Colon (tissue), 2 donors: ENCODE measurements around the gene CLDN10.
"Not testable (repeated sequence)": the region's sequence is repeated elsewhere in the genome, so short reads cannot be mapped to it uniquely, and the experiment has no call there.

ENCODE experiments used
- FAIRE-seq: peaks from 2 replicates; lab custom pipeline; 2012; peaks lifted over from hg19 to GRCh38; lab: Jason Lieb, UNC
- donor health status: control.
- donor health status: control.

The CLDN10 gene, protein sequence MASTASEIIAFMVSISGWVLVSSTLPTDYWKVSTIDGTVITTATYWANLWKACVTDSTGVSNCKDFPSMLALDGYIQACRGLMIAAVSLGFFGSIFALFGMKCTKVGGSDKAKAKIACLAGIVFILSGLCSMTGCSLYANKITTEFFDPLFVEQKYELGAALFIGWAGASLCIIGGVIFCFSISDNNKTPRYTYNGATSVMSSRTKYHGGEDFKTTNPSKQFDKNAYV

DNA sequence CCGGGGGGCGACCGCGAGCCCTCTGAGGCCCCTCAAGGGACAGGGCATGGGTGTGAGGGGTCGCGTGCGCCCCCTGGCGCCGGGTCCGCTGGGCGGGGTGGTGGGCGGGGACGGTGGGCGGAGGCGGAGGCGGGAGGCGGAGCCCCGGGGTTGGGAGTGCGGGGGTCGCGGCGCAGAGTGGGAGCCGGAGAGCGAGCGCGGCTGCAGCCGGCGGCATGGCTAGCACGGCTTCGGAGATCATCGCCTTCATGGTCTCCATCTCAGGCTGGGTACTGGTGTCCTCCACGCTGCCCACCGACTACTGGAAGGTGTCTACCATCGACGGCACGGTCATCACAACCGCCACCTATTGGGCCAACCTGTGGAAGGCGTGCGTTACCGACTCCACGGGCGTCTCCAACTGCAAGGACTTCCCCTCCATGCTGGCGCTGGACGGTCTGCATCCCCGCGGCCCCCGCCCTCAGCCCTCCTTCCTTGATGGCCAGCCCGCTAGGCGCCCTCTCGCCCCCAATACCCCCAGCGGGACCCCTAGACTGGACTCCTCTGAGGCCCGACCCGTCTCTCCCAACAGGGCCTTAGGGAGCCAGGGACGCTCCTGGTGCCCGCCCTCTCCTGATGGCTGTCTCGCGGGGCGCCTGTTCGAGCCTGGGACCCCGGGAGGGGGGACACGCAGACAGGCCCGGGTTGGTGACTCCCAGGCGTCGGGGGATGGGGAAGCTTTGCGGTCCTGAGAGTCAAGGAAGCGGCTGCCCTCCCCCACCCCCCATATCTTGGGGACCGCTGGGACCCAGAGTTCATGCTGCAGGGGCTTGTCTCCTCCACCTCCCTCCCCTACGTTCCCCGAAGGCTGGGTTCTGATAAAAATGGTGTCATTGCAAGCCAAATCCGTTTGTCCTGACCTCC is at the start of gene CLDN10:
Gene CLDN10 (plus strand): TSS at position 182 of the 903 bp plus-strand sequence. CDS start 34 bp downstream, at position 216.
- FAIRE-seq, result no peak

DNA sequence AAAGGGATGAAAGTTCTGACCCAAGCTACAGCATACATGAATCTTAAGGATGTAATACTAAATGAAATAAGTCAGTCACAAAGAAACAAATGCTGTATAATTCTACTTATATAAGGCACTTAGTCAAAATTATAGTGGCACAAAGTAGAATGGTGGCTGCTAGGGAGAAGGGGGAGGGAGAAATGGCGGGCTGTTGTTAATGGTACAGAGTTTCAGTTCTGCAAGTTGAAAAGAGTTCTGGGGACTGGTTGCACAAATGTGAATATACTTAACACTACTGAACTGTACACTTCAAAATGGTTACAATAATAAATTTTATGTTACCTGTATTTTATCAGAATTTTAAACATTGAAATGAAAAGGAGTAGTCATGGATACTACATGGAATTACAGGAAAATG is 48.9 kb upstream of the CLDN10 start:
- no peak for FAIRE-seq

DNA sequence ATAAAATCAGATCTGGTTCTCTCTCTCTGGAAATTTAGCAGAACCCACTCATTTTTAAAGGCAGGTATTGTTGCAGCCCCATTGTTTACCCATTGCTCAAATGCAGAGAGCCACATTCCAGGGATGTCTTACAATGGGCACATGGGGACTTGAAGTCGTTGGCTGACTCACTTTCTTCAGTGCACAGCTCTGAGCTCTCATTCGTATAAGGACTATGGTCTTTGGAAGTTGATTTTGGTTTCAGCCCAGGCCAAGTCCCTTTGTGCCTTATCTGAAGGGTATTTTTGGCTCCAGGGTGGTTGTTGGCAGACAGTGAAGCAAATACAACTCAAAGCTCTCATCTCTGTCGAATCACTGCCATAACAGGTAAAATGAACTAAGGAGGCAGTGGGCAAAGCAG is 47.3 kb upstream of the CLDN10 start:
- FAIRE-seq, result no peak

DNA sequence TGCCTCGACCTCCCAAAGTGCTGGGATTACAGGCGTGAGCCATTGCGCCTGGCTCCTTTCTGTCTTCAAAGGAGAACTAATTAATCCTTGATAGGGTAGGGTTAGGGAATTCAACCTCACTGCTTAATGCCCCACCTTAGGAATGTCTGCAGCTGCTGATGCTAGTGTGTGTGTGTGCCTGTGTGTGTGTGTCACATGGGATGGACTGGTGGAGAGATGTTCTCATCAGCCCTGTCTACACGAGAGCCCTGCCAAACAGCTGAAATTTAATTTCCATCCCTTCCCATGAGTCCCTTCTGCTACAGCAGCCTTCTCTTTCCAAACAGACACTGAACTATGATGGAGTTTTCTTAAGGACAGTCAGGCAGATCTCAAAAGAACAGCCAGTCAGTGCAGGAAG is 46.5 kb upstream of the CLDN10 start:
- no peak for FAIRE-seq

DNA sequence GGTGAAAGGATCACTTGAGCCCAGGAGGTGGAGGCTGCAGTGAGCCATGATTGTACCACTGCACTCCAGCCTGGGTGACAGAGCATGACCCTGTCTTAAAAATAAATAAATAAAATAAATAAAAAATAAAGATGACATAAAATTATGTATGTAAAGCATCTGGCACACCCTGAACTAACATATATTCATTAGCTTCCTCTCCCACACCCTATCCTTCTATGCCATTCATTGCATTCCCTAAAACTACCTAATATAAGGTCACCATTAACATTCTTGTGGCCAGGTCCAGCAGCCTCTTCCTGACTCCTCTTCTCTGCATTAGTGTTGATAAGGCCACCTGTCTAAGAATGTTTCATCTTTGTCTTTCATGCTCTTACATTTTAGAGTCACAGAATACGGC is 44.5 kb upstream of the CLDN10 start:
- no peak for FAIRE-seq

DNA sequence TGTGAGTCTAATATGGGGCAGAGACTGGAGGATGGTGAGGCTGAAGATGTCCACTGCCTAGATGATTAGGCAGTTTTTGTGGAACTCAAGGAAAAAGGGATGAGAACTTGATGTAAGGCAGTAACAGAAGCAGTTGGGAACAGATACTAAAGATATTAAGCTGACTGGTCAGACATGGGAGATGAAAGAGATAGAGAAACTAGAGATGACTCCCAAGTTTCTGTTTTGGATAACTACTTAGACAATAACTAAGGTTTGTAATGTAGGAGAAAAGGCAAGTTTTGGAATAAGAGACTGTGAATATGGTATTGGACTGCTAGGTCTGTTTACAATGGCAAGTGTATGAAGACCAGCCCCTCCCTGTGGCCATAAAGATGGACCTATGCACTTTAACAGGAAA is 43.5 kb upstream of the CLDN10 start:
- FAIRE-seq, result no peak

DNA sequence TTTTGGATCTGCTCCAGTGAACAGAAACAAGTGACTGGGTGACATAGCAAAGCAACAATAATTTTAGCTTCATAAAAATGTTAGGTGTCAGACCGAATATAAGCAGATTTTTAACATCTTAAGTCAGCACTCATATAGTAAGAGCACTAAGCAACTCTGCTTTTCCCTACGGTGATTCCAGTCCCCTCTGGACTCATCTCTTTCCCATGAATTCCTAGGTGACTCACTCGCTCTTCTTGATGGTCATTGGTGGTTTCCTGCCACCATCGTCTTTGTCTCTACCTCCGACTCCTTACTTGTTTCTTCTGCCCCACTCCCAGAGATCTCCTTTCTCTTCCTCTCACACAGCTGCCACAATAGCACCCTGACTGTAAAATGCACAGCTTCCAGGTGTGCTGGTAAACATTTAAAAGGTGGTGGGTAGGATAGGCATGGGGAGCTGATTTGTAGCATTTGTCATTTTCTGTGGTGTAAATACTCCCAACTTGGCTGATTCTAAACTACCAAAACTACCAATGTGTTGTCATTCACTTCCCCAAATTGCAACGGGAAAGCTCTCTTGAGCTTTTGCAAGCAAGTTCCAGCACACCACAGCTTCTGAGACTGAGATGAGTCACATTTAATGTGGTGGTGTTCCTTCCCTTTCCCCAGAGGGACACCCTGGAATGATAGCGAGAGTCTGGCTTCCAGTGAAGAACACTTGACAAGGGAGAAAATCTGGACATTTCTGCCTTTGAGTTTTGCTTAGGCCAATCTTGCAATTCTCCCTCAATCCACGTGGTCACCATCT is 42.8 kb upstream of the CLDN10 start:
- no peak for FAIRE-seq

DNA sequence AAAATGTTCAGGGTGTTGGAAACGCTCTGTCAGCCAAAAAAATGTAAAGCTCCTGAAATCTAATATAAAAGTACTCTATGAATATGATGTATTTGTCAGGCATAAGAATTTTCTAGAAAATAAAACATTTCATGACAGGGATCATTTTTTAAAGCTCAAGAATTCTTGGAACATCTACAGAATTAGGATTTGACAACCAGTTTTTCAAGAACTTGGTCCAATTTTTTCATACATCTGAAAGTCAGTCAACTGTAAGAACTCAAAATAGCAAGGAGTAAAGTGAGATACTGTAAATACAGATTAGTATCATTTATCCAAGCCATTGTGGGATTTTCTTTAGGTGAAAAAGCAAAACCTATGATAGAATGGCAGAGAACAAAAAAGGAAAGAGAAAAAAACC is 41.6 kb upstream of the CLDN10 start:
- FAIRE-seq, result no peak

DNA sequence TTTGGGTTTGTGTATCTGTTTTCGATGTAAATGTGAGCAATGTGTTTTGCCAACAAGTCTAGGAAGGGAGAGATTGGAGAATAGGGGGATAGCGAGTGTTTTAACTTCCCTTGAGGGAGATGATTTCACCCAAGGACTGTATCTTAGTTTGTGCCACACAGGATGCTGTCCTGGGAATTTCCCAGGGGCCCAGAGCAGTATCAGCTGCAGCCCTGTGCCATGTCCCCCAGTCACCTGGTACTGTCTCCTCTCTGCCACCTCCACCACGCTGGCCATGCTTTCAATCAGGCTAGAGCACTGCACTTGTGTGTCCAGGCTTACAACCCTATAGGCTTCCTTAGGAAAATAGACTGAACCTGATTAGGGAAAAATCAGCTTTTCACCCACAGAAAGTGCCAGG is 40.1 kb upstream of the CLDN10 start:
- FAIRE-seq, result no peak

DNA sequence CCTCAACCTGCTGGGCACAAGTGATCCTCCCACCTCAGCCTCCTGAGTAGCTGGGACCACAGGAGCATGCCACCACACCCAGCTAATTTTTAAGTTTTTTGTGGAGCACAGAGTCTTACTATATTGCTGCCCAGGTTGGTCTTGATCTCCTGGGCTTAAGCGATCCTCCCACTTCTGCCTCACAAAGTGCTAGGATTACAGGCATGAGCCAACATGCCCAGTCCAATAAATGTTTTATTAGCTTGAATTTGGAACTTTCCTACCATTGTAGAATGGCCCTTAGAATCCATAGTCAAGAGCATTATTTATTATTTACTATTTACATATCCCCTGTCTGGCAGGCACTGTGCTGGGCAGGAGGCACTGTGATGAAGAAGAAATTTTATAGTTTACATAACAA is 39.6 kb upstream of the CLDN10 start:
- FAIRE-seq, result no peak

DNA sequence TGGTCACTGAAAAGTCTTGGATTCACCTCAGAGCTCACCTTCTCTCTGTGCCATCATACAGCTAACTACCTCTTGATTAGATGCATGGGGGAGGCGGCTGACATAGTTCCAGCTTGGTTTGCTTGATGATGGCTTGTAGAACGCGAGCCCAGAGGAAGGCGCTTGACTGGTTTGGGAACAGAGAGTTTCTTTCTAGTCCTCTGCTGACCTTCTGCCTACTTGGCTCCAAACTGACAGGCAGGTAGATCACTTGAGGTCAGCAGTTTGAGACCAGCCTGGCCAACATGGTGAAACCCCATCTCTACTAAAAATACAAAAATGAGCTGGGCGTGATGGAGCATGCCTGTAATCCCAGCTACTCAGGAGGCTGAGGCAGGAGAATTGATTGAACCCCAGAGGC is 36.9 kb upstream of the CLDN10 start:
- FAIRE-seq, result not testable (repeated sequence)

DNA sequence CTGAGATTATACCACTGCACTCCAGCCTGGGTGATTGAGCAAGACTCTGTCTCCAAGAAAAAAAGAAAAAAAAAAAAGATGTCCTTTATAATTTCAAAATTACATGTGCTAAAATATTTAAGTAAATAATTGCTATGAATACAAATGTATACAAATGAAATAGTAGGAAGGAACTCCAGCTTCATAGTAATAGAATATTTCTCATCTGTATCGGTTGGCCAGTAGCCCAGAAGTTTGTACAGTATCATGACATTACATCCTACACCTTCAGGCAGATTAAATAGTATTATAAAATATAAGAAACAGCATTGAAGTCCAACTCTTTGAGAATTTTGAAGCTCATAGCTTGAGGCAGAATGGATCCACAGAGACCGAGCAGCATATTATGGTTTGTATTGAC is 36.5 kb upstream of the CLDN10 start:
- no peak for FAIRE-seq

DNA sequence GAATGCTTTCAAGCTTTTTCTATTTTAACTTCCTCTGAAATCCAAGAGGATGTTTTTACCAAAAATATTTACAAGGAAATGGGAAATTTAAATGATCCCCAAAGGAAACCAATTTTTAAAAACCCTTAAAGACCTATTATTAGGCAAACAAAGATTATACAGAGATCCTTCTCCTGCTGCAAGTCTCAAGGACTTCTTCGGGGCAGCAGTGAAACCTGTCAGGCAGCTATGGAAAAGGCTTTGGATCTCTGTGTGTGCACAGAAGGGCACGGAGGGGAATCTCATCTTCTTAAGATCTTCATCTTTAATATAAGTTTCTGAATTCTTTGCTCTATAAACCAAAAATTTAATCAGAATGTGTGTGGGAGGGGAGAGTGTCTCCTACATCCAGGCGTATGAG is 36.0 kb upstream of the CLDN10 start:
- no peak for FAIRE-seq

DNA sequence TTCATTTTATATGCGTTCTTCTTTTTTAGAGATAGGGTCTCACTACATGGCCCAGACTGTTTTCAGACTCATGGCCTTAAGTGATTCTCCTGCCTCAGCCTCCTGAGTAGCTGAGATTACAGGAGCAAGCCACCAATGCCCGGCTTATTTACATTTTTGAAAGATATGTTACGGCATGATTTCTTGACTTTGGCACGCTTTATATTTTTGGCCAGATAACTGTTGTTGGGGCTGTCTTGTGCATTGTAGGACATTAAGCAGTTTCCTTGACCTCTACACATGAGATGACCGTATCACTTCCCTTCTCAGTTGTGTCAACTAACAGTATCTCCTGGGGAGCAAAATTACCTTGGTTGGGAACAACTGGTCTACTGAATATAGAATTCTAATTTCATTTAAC is 28.9 kb upstream of the CLDN10 start:
- FAIRE-seq, result no peak

DNA sequence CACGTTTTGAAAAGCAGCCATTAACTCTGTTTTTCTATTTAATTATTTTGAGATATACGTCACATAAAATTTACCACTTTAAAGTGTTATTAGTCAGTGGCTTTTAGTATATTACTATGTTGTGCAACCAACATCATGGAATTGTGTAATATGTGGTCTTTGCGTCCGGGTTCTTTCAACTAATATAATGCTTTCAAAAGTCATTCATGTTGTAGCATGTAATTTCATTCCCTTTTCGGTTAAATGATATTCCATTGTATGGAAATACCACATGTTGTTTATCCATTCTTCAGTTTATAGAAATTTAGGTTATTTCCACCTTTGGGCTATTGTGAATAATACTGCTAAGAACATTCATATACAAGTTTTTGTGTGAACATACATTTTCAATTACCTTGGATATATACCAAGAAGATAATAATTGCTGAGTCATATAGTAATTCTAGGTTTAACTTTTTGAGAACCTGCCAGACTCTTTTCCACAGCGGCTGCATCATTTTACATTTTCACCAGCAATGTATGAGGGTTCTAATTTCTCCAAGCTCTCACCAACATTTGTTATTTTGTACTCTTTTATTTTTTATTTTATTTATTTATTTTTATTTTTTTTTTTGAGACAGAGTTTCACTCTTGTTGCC is 28.1 kb upstream of the CLDN10 start:
- FAIRE-seq, result no peak

DNA sequence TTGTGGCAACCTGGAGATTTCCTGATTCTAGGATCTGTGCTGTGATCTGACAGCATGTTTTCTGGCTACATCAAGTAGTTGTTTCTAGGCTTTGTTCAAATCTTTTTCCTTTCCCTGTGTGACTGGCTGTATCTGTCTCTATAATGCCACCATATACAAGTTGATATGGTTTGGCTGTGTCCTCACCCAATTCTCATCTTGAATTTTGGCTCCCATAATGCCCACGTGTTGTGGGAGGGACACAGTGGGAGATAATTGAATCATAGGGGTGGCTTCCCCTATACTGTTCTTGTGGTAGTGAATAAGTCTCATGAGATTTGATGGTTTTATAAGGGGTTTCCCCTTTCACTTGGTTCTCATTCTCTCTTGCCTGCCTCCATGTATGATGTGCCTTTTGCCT is 24.6 kb upstream of the CLDN10 start:
- no peak for FAIRE-seq

DNA sequence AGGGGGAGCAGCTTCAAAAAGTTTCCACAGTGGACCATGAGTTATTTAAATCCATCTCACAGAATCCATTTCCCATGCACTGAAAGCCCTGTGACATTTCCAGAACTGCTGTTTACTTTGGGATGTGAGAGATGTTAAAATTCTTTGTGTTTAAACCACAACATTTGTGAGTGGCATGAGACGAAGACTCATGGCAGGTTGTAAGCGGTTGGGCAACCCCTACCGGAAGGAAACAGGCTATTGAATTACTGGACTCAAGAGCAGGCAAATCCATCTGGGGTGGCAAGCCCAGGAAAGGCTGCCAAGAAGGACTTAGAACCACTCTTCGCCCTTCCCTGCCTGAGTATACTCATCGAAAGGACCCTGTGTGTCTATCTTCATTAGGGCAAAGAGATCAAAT is 22.3 kb upstream of the CLDN10 start:
- no peak for FAIRE-seq

DNA sequence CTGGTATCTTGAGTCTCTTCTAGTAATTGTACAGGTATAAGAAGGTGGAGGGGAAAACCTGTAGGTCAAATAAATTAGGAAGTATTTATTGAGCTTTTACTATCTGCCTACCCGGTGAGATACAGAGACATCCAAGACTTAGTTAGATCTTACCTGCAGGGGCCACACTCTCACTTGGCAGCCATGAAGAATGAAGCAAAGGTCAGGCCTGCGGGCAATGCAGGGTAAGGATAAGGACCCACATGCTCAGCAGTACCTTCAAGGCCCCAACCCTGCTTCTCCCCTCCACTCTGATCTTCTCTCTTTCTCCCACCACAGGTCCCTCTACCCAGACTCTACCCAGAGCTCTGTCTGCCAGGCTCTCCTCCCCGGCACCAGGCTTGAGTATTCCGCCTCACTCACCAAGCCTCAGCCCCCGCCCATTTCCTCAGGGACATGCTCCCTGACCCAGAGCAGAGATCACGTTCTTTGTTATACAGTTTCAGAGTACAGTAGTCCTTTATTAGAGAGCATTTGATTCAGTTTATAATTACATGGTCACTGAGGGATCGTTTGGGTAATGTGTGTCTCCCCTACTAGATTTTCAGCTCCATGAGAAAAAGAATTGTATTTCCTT is 18.9 kb upstream of the CLDN10 start:
- no peak for FAIRE-seq

DNA sequence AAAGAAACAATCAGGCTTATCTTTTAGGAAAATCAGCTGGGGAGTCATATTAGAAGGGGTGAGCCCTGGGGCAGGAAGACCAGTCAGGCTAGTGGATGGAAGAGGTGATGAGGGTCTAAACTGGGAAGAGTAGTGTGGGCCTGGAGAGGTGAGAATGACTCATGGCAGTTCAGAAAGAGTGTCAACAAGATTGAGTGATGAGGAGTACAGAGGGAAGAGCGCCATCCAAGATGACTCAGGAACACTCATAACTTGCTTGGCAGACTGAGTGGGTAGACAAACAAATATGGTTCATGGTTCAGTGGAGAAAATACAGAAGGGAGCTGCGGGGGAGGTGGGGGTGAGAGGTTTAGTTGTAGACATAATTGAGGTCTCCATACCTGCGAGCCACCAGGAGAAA is 17.3 kb upstream of the CLDN10 start:
- FAIRE-seq, result no peak

DNA sequence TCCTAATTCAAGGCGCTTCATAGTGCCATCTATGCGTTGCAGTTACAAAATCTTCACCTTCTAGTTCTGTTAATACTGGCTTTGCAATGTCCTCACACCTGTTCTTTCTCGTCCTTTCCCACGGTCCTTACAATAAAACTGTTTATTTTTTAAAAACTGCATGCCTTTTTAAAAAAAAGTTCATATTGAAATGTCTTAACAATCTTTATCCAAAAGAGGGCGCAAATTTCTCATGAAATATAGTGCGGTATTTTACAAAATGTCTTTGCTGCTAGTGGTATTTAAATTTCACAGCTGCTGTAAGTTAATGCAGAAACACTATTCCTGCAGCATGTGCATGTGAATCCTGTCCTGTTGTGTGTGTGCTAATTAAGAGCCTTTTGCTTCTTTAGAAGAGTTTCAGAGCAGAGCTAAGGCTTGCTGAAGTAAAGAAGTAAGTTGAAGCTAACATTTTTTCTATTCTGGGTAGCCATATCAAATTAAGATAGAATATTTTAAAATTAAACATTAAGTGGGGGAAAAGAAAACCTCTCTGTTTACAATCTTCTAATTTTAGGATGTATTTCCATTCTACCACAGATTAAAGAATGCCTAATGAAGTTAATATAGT is 15.8 kb upstream of the CLDN10 start:
- no peak for FAIRE-seq

DNA sequence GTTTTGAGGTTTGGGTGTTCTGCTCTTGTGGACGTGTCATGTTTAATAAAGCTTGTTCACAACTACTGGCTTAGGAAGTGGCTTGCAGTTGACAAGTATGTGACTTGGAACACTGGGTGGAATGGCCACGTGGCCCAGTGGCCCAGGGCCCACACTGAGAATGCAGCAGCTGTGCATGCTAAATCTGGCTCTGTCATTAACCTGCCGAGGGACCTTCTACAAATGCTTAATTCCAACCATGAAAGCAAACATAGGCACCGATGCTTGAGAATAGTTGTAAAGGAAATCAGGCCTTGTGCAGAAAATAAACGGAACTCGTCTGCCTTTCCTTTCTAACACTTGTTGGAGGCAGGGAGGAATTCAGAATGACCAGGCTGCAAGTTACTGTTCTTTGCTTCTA is 11.6 kb upstream of the CLDN10 start:
- no peak for FAIRE-seq

DNA sequence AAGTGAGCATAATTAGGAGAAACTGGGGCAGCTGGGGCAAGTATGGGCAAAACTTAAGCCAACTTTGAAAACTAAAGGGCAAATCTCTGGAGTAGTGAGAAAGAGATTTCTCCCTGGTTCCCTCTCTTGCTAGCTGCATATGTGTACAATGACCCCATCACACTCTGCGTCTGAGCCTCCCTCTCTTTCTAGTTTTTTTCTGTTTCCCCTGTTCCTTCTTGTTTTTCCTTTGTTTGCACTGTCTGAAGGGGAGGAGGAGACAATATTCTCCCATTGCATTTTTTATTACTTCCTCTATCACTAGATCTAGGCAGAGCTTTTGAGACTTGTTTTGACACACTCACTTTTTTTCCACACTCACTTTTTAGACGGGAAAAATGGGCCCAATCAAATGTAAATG is 11.2 kb upstream of the CLDN10 start:
- FAIRE-seq, result no peak
